Urothelium cell line (cell line): ENCODE results near the gene LCN9.

Experiments
- DNase-seq: peaks from one replicate; pipeline ENCODE4 v3.0.0; 2011; ENCODE audit warnings: low spot score, mixed read lengths
- FAIRE-seq: peaks from 2 replicates; lab custom pipeline; 2011; peaks lifted over from hg19 to GRCh38; lab: Jason Lieb, UNC

Gene LCN9

DNA sequence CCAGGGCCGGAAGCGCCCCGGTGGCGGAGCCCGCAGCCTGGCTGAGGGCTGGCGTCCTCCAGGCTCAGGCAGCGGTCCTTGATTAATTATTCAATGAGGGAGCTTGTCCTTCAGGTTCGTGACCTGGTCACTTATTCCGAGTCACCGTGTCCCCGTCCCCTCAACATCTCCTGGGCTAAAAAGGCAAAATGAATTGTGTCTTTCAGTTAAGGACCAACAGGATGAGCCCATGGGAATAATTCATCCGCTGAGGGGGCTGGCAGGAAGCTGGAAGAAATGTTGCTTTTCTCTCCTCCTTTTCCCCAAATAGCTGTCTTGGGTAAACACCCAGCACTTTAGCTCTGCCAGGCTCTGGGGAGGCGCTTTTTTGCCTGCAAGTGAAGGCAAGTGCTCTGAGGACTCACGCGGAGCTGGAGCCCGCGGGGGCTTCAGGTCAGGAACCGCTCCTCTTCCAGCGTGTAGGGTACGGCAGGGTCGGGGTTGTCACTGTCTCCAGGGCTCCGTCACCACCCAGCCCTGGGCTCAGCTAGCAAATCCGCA, 52.0 kb downstream of the LCN9 start:
- FAIRE-seq, result no peak
- no peak for DNase-seq

DNA sequence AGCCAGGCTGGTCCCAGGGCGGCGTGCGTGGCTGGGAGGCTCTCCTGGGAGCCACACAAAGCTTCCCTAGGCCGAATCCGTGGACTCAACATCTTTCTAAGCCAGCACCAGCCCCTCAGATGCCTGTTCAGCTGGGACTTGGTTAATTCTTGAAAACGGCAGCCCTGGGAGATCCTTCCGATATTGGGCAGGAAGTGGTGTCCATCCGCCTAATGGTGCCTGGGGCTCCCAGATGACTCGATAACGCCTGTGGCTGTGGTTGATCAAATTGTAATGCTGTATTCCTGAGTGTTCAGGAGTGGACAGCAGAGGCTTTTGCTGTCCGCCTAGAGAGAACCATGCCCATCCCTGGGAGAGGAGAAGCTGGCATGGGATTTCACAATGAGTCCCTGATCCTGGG, 52.9 kb downstream of the LCN9 start:
- no peak for FAIRE-seq
- no peak for DNase-seq
